IMR-90 (cell line): ENCODE results near the gene NCCRP1. TPM values are rescaled to one million over a fixed set of nuclear protein-coding genes. Genes with fewer than 3 reads are reported as not detected.

Experiments used
- ATAC-seq: fragments of 200-7000 bp; cut with Tn5 transposase; 2 replicates; pipeline ENCODE4 v1.9.1; 2020; ENCODE audit warnings: low read depth, mild to moderate bottlenecking, moderate library complexity
- BruUV-seq: library from RNA; stranded (reverse); fragments of 400-500 nt; replicated peaks from 2 replicates; lab custom pipeline; 2021; lab: Mats Ljungman, UMichigan
- CTCF ChIA-PET: fragments of 300-600 bp; formaldehyde crosslinking; extraction: SDS; loops from one replicate; lab custom pipeline; 2021; ENCODE audit warnings: antibody characterized with exemption; lab: Yijun Ruan, JAX
- POLR2A ChIA-PET: fragments of 300-600 bp; sonication (Branson Sonifier 250); formaldehyde crosslinking; loops from one replicate; lab custom pipeline; 2022; ENCODE audit warnings: antibody characterized with exemption; ENCODE audit not compliant: unreplicated experiment; lab: Charles Lee
- DNase-seq: peaks from one replicate; pipeline ENCODE4 v3.0.0; 2013
- H2AFZ ChIP-seq: replicated peaks from 2 replicates; pipeline ENCODE3; 2013; ENCODE audit warnings: low read length, mild to moderate bottlenecking; ENCODE audit not compliant: poor library complexity
- H2AK5ac ChIP-seq: 2 replicates; pipeline ENCODE4 v1.6.1; 2013; ENCODE audit warnings: low read depth, low read length, inconsistent platforms
- H2AK9ac ChIP-seq: replicated peaks from 2 replicates; pipeline ENCODE3; 2013; ENCODE audit warnings: mild to moderate bottlenecking, low read depth, low read length, moderate library complexity; ENCODE audit not compliant: poor library complexity
- H2BK120ac ChIP-seq: 2 replicates; pipeline ENCODE4 v1.6.1; 2013; ENCODE audit warnings: low read depth, low read length, inconsistent platforms
- H2BK15ac ChIP-seq: 3 replicates; pipeline ENCODE4 v1.6.1; 2013; ENCODE audit warnings: low read depth, low read length, inconsistent platforms
- H2BK20ac ChIP-seq: 2 replicates; pipeline ENCODE4 v1.6.1; 2013; ENCODE audit warnings: low read depth, mild to moderate bottlenecking, inconsistent platforms, low read length, moderate library complexity
- H2BK5ac ChIP-seq: 2 replicates; pipeline ENCODE4 v1.6.1; 2013; ENCODE audit warnings: mild to moderate bottlenecking, low read depth, low read length, inconsistent platforms; ENCODE audit not compliant: poor library complexity, severe bottlenecking
- H3K14ac ChIP-seq: replicated peaks from 2 replicates; pipeline ENCODE4 v1.6.1; 2013; ENCODE audit warnings: low read depth, low read length, inconsistent platforms
- H3K18ac ChIP-seq: 2 replicates; pipeline ENCODE4 v1.6.1; 2013; ENCODE audit warnings: low read depth, low read length, control low read depth
- H3K23ac ChIP-seq: 2 replicates; pipeline ENCODE4 v1.6.1; 2013; ENCODE audit warnings: low read depth, low read length, inconsistent platforms
- H3K27ac ChIP-seq: 2 replicates; pipeline ENCODE4 v1.5.1; 2013; ENCODE audit warnings: mild to moderate bottlenecking, control low read depth, low read length; ENCODE audit not compliant: insufficient read depth
- H3K27me3 ChIP-seq: 2 replicates; pipeline ENCODE4 v1.6.1; 2013; ENCODE audit warnings: low read length; ENCODE audit not compliant: control insufficient read depth, insufficient read depth
- H3K36me3 ChIP-seq: 2 replicates; pipeline ENCODE4 v1.6.1; 2013; ENCODE audit warnings: low read length, mixed read lengths; ENCODE audit not compliant: control insufficient read depth, insufficient read depth
- H3K4ac ChIP-seq: 2 replicates; pipeline ENCODE4 v1.6.1; 2013; ENCODE audit warnings: low read depth, low read length, inconsistent platforms
- H3K4me1 ChIP-seq: 2 replicates; pipeline ENCODE4 v1.6.1; 2013; ENCODE audit warnings: low read length, mixed read lengths; ENCODE audit not compliant: control insufficient read depth, insufficient read depth
- H3K4me2 ChIP-seq: 2 replicates; pipeline ENCODE4 v1.6.1; 2013; ENCODE audit warnings: low read depth, mild to moderate bottlenecking, control low read depth, low read length, moderate library complexity
- H3K4me3 ChIP-seq: 2 replicates; pipeline ENCODE4 v1.5.1; 2013; ENCODE audit warnings: low read depth, mild to moderate bottlenecking, control low read depth, low read length, moderate library complexity; ENCODE audit not compliant: insufficient read depth
- H3K56ac ChIP-seq: 2 replicates; pipeline ENCODE4 v1.6.1; 2013; ENCODE audit warnings: low read length, inconsistent platforms; ENCODE audit not compliant: insufficient read depth; ENCODE audit errors: extremely low read depth
- H3K79me1 ChIP-seq, 2 experiments: 2 replicates each; pipeline ENCODE4 v1.6.1; 2013; ENCODE audit warnings: low read length in 2 of 2, inconsistent platforms in 1 of 2, low read depth in 1 of 2
- H3K9ac ChIP-seq: 2 replicates; pipeline ENCODE4 v1.6.1; 2013; ENCODE audit warnings: low read depth, low read length, control low read depth
- H3K9me1 ChIP-seq: 2 replicates; pipeline ENCODE4 v1.6.1; 2013; ENCODE audit warnings: low read length, inconsistent platforms; ENCODE audit not compliant: insufficient read depth
- H3K9me3 ChIP-seq: 2 replicates; pipeline ENCODE4 v1.6.1; 2013; ENCODE audit warnings: low read length; ENCODE audit not compliant: control insufficient read depth, insufficient read depth
- H4K20me1 ChIP-seq: 2 replicates; pipeline ENCODE4 v1.6.1; 2013; ENCODE audit warnings: low read length, inconsistent platforms; ENCODE audit not compliant: insufficient read depth
- H4K5ac ChIP-seq: 2 replicates; pipeline ENCODE4 v1.6.1; 2013; ENCODE audit warnings: mild to moderate bottlenecking, low read depth, low read length, control low read depth
- H4K8ac ChIP-seq, 2 experiments: 2 replicates each; pipeline ENCODE4 v1.6.1; 2013; ENCODE audit warnings: low read depth in 2 of 2, low read length in 2 of 2, control low read depth in 1 of 2, inconsistent platforms in 1 of 2
- H4K91ac ChIP-seq: 2 replicates; pipeline ENCODE4 v1.6.1; 2013; ENCODE audit warnings: low read depth, low read length, inconsistent platforms; ENCODE audit not compliant: insufficient read depth
- RFX5 ChIP-seq: IDR thresholded peaks from 2 replicates; pipeline ENCODE4 v1.8.0; 2012; ENCODE audit warnings: low read depth, mild to moderate bottlenecking, low read length, moderate library complexity
- USF2 ChIP-seq: fragments of 150-350 bp; IDR thresholded peaks from 2 replicates; pipeline ENCODE4 v1.6.1; 2017; ENCODE audit warnings: mild to moderate bottlenecking, antibody characterized with exemption, low read length, low read depth
- WGBS, 2 experiments: methylation state at CpG; one replicate each; pipeline versions ENCODE4 v1.1.5 to v1.1.7; 2013; ENCODE audit warnings: missing lambda C conversion rate in 2 of 2; ENCODE audit not compliant: insufficient read length in 1 of 2; ENCODE audit errors: extremely low coverage in 2 of 2; 5-methylcytosine and 5-hydroxymethylcytosine counted together
- dilution Hi-C: fragments of 300-500 bp; cut with HindIII; formaldehyde crosslinking; loops from one replicate; pipeline ENCODE4 v1.14.3; 2018; ENCODE audit warnings: low sequenced_read_pairs; ENCODE audit not compliant: unreplicated experiment
- in situ Hi-C: fragments of 300-500 bp; cut with MboI; formaldehyde crosslinking; loops from 3 replicates; pipeline ENCODE4 v1.14.3; 2019; ENCODE audit warnings: low sequenced_read_pairs, inconsistent platforms, mixed read lengths
- intact Hi-C: fragments of 100-400 bp; cut with micrococcal nuclease; formaldehyde crosslinking; loops from 2 replicates; pipeline ENCODE4 v1.10.0; 2022
- polyA plus RNA-seq, 3 experiments: library from polyadenylated mRNA; depleted of rRNA; stranded (reverse); fragments of >200 nt; gene quantifications; 2 replicates each; pipeline ENCODE4 v1.2.3, GENCODE V29; 2012; ENCODE audit warnings: low replicate concordance in 1 of 3
- total RNA-seq: library from RNA; depleted of rRNA; stranded (reverse); fragments of >200 nt; gene quantifications from 2 replicates; pipeline ENCODE4 v1.2.3, GENCODE V29; 2012

The NCCRP1 gene
- total and polyA plus RNA-seq, 2 of the 4 experiments (the other 2 are of a cell fraction): not detected

GRCh38 chr19:39157275-39157996 lies 39.3 kb upstream of the NCCRP1 start:
- no peaks in the 10 kb centered on the region for H3K27me3 ChIP-seq
- POLR2A ChIA-PET: no interaction called here
- no peak overlapping the region for H2BK15ac ChIP-seq
- no peak overlapping the region for H3K27ac ChIP-seq
- H3K56ac ChIP-seq: no peak overlapping the region
- WGBS, 2 experiments: 64% methylated on average over 9 of the region's 23 CpGs; no CpG with 5 or more reads in 1 of the 2 experiments
- H3K9ac ChIP-seq: no peak overlapping the region
- peaks cover 53% of the 10 kb centered on the region for H4K20me1 ChIP-seq
- CTCF ChIA-PET: no interaction called here
- H2AK9ac ChIP-seq: no peak overlapping the region
- peak overlapping the region; percentile 78; the same call in 1 of the 2 replicates for H3K4ac ChIP-seq
- dilution Hi-C loops: no loop called here
- no peaks in the 10 kb centered on the region for H3K36me3 ChIP-seq
- DNase-seq: peak; percentile 28
- H2BK120ac ChIP-seq: no peak overlapping the region
- peaks cover 30% of the 10 kb centered on the region for H3K9me1 ChIP-seq
- no peak overlapping the region for H4K8ac ChIP-seq
- intact Hi-C loops: no loop called here
- H2BK5ac ChIP-seq: no peak overlapping the region
- H4K91ac ChIP-seq: no peak overlapping the region
- H4K5ac ChIP-seq: no peak overlapping the region
- peaks cover 39 to 85% of the 10 kb centered on the region in 2 experiments for H3K79me1 ChIP-seq
- peak; percentile 31; the same call in 1 of the 2 replicates for TF ChIP-seq USF2
- TF ChIP-seq RFX5: no peak
- H3K4me3 ChIP-seq: no peak overlapping the region
- 0 out of 2 replicates have a peak overlapping the region, but pooled peaks have one; percentile 5 for H3K23ac ChIP-seq
- peak; percentile 22; the same call in 1 of the 2 replicates for ATAC-seq
- BruUV-seq: no TSS peak
- no peak overlapping the region for H3K18ac ChIP-seq
- H3K4me1 ChIP-seq: peaks cover 26% of the 10 kb centered on the region
- no peak overlapping the region for H2BK20ac ChIP-seq
- H2AFZ ChIP-seq: no peak overlapping the region
- H3K9me3 ChIP-seq: no peaks in the 10 kb centered on the region
- H3K14ac ChIP-seq: peak overlapping the region; percentile 24; the same call in 1 of the 2 replicates
- peak overlapping the region; percentile 10; the same call in 1 of the 2 replicates for H2AK5ac ChIP-seq
- in situ Hi-C loops: no loop called here
- peak overlapping the region; percentile 6; the same call in 1 of the 2 replicates for H3K4me2 ChIP-seq
